Upper lobe of right lung (tissue), 1 donor: ENCODE data around the gene PRR20G. TPM values are rescaled to one million over a fixed set of nuclear protein-coding genes. Genes with fewer than 3 reads are reported as not detected.

Experiments used
- ATAC-seq: fragments of 200-7000 bp; cut with Tn5 transposase; one replicate; pipeline ENCODE4 v1.9.1; 2020; ENCODE audit warnings: mild to moderate bottlenecking, moderate library complexity
- DNase-seq: peaks from one replicate; pipeline ENCODE4 v3.0.0-alpha.2; 2020
- H3K27ac ChIP-seq: fragments of 200-600 bp; one replicate; pipeline ENCODE4 v1.8.0; 2022
- H3K27me3 ChIP-seq: fragments of 200-600 bp; one replicate; pipeline ENCODE4 v1.8.0; 2022; ENCODE audit warnings: mild to moderate bottlenecking
- H3K36me3 ChIP-seq: fragments of 200-600 bp; one replicate; pipeline ENCODE4 v1.8.0; 2022
- H3K4me1 ChIP-seq: fragments of 200-600 bp; one replicate; pipeline ENCODE4 v1.8.0; 2022
- H3K4me3 ChIP-seq: fragments of 200-600 bp; one replicate; pipeline ENCODE4 v1.8.0; 2022; ENCODE audit warnings: mild to moderate bottlenecking
- H3K9me3 ChIP-seq: fragments of 200-600 bp; one replicate; pipeline ENCODE4 v1.8.0; 2022
- CTCF ChIP-seq: fragments of 200-600 bp; IDR thresholded peaks from one replicate; pipeline ENCODE4 v1.8.0; 2022; ENCODE audit warnings: antibody characterized with exemption
- intact Hi-C: fragments of 100-400 bp; cut with DNase I; formaldehyde crosslinking; loops from one replicate; pipeline ENCODE4 v1.11.0; 2022
- total RNA-seq: library from RNA; stranded (reverse); fragmentation: NEBNext Ultra II Directional; extraction: Animal tissue kit (Norgen Biotek cat#: 25700); gene quantifications from one replicate; pipeline ENCODE4 v1.2.1, GENCODE V29; 2021
- donor health status: DM: no; HTN: yes; CAD: no; lungs with severe emphysema.

The PRR20G gene
- total RNA-seq, 1 donor from 2014 or later, result not detected

GRCh38 chr3:127262533-127262932 lies 25.3 kb downstream of the PRR20G start:
- no peak overlapping the region for H3K4me3 ChIP-seq
- H3K27me3 ChIP-seq, result no peaks in the 10 kb centered on the region
- TF ChIP-seq CTCF, result no peak
- no peak for ATAC-seq
- no peaks in the 10 kb centered on the region for H3K4me1 ChIP-seq
- DNase-seq, result no peak
- no peak overlapping the region for H3K27ac ChIP-seq
- no peaks in the 10 kb centered on the region for H3K36me3 ChIP-seq
- H3K9me3 ChIP-seq, result no peaks in the 10 kb centered on the region
- intact Hi-C loops, result no loop called here

GRCh38 chr3:127261925-127262324 lies 25.9 kb downstream of the PRR20G start:
- TF ChIP-seq CTCF, result no peak
- ATAC-seq (no peak), DNase-seq (no peak)
- intact Hi-C loops, result no loop called here
- no peak overlapping the region for H3K27ac ChIP-seq
- no peaks in the 10 kb centered on the region for H3K9me3 ChIP-seq
- H3K4me1 ChIP-seq, result no peaks in the 10 kb centered on the region
- H3K36me3 ChIP-seq, result no peaks in the 10 kb centered on the region
- no peaks in the 10 kb centered on the region for H3K27me3 ChIP-seq
- H3K4me3 ChIP-seq, result no peak overlapping the region

GRCh38 chr3:127260826-127261555 lies 26.9 kb downstream of the PRR20G start:
- Histone ChIP-seq H3K4me1 (no peaks in the 10 kb centered on the region), H3K36me3 (no peaks in the 10 kb centered on the region), H3K9me3 (no peaks in the 10 kb centered on the region), H3K27me3 (no peaks in the 10 kb centered on the region), H3K27ac (no peak overlapping the region), H3K4me3 (no peak overlapping the region)
- intact Hi-C loops, result no loop called here
- DNase-seq (no peak), ATAC-seq (no peak)
- no peak for TF ChIP-seq CTCF

- intact Hi-C loops, result no loop called here
- Histone ChIP-seq H3K27me3 (no peaks in the 10 kb centered on the region), H3K9me3 (no peaks in the 10 kb centered on the region), H3K4me1 (no peaks in the 10 kb centered on the region), H3K27ac (no peak overlapping the region), H3K4me3 (no peak overlapping the region), H3K36me3 (no peaks in the 10 kb centered on the region)
- no peak for TF ChIP-seq CTCF
- DNase-seq (no peak), ATAC-seq (no peak)
Measured at GRCh38 chr3:127260416-127260815, 27.4 kb downstream of the PRR20G start.

- no peaks in the 10 kb centered on the region for H3K9me3 ChIP-seq
- no peaks in the 10 kb centered on the region for H3K36me3 ChIP-seq
- intact Hi-C loops, result no loop called here
- DNase-seq (no peak), ATAC-seq (no peak)
- no peak overlapping the region for H3K27ac ChIP-seq
- no peak for TF ChIP-seq CTCF
- no peaks in the 10 kb centered on the region for H3K27me3 ChIP-seq
- H3K4me3 ChIP-seq, result no peak overlapping the region
- H3K4me1 ChIP-seq, result no peaks in the 10 kb centered on the region
Measured at GRCh38 chr3:127259882-127260281, 28.0 kb downstream of the PRR20G start.

- no peak overlapping the region for H3K4me3 ChIP-seq
- no peak for DNase-seq
- TF ChIP-seq CTCF, result no peak
- no peaks in the 10 kb centered on the region for H3K36me3 ChIP-seq
- intact Hi-C loops, result no loop called here
- ATAC-seq, result no peak
- H3K9me3 ChIP-seq, result no peaks in the 10 kb centered on the region
- H3K27ac ChIP-seq, result no peak overlapping the region
- no peaks in the 10 kb centered on the region for H3K4me1 ChIP-seq
- H3K27me3 ChIP-seq, result no peaks in the 10 kb centered on the region
Measured at GRCh38 chr3:127258733-127259132, 29.1 kb downstream of the PRR20G start.
